ENCODE results near the gene STAMBPL1. TPM values are rescaled to one million over a fixed set of nuclear protein-coding genes. Genes with fewer than 3 reads are reported as not detected.

Gene STAMBPL1
- total RNA-seq, 1 donor from 2014 or later = 3.3 TPM

GRCh38 chr10:88848499-88848898, 31.5 kb upstream of the STAMBPL1 start:
- H3K27ac Mint-ChIP-seq (ENCODE audit: unreplicated experiment) = no peak overlapping the region
- no peaks in the 10 kb centered on the region for H3K9me3 Mint-ChIP-seq (ENCODE audit: unreplicated experiment)
- no peak overlapping the region for H3K4me3 Mint-ChIP-seq (ENCODE audit: unreplicated experiment)
- no peaks in the 10 kb centered on the region for H3K4me1 Mint-ChIP-seq (ENCODE audit: unreplicated experiment)
- DNase-seq (ENCODE audit: low spot score) = no peak
- TF ChIP-seq CTCF (IDR thresholded peaks at IDR 0.05; ENCODE audit: unreplicated experiment) = no peak
- H3K36me3 Mint-ChIP-seq (ENCODE audit: low read depth, unreplicated experiment) = no peaks in the 10 kb centered on the region
- H3K27me3 Mint-ChIP-seq (ENCODE audit: unreplicated experiment) = no peaks in the 10 kb centered on the region

- Mint-ChIP-seq H3K4me3 (ENCODE audit: unreplicated experiment) (no peak overlapping the region), H3K4me1 (ENCODE audit: unreplicated experiment) (no peaks in the 10 kb centered on the region), H3K9me3 (ENCODE audit: unreplicated experiment) (no peaks in the 10 kb centered on the region), H3K27me3 (ENCODE audit: unreplicated experiment) (no peaks in the 10 kb centered on the region), H3K36me3 (ENCODE audit: low read depth, unreplicated experiment) (no peaks in the 10 kb centered on the region), H3K27ac (ENCODE audit: unreplicated experiment) (no peak overlapping the region)
- no peak for DNase-seq (ENCODE audit: low spot score)
- TF ChIP-seq CTCF (IDR thresholded peaks at IDR 0.05; ENCODE audit: unreplicated experiment) = no peak
These were observed 30.8 kb upstream of the STAMBPL1 start for GRCh38 chr10:88849234-88849633.

- Mint-ChIP-seq H3K4me1 (ENCODE audit: unreplicated experiment) (no peaks in the 10 kb centered on the region), H3K9me3 (ENCODE audit: unreplicated experiment) (no peaks in the 10 kb centered on the region), H3K4me3 (ENCODE audit: unreplicated experiment) (no peak overlapping the region), H3K36me3 (ENCODE audit: low read depth, unreplicated experiment) (no peaks in the 10 kb centered on the region), H3K27ac (ENCODE audit: unreplicated experiment) (no peak overlapping the region), H3K27me3 (ENCODE audit: unreplicated experiment) (no peaks in the 10 kb centered on the region)
- no peak for DNase-seq (ENCODE audit: low spot score)
- no peak for TF ChIP-seq CTCF (IDR thresholded peaks at IDR 0.05; ENCODE audit: unreplicated experiment)
These were observed 29.3 kb upstream of the STAMBPL1 start for GRCh38 chr10:88850712-88851111.

GRCh38 chr10:88851706-88852105, 28.3 kb upstream of the STAMBPL1 start, which contains the start of gene ANKRD22:
ANKRD22 (minus strand) TSS chr10:88851844; CDS start chr10:88851607, 237 bp downstream.
- DNase-seq (ENCODE audit: low spot score) = no peak
- no peaks in the 10 kb centered on the region for H3K27me3 Mint-ChIP-seq (ENCODE audit: unreplicated experiment)
- H3K27ac Mint-ChIP-seq (ENCODE audit: unreplicated experiment) = no peak within 1 kb of the TSS
- no peaks in the 10 kb centered on the region for H3K36me3 Mint-ChIP-seq (ENCODE audit: low read depth, unreplicated experiment)
- H3K9me3 Mint-ChIP-seq (ENCODE audit: unreplicated experiment) = no peaks in the 10 kb centered on the region
- H3K4me3 Mint-ChIP-seq (ENCODE audit: unreplicated experiment) = no peak within 1 kb of the TSS
- H3K4me1 Mint-ChIP-seq (ENCODE audit: unreplicated experiment) = no peaks in the 10 kb centered on the region
- TF ChIP-seq CTCF (IDR thresholded peaks at IDR 0.05; ENCODE audit: unreplicated experiment) = no peak

- H3K4me1 Mint-ChIP-seq (ENCODE audit: unreplicated experiment) = no peaks in the 10 kb centered on the region
- no peaks in the 10 kb centered on the region for H3K9me3 Mint-ChIP-seq (ENCODE audit: unreplicated experiment)
- TF ChIP-seq CTCF (IDR thresholded peaks at IDR 0.05; ENCODE audit: unreplicated experiment) = no peak
- H3K27ac Mint-ChIP-seq (ENCODE audit: unreplicated experiment) = no peak overlapping the region
- H3K27me3 Mint-ChIP-seq (ENCODE audit: unreplicated experiment) = no peaks in the 10 kb centered on the region
- no peak overlapping the region for H3K4me3 Mint-ChIP-seq (ENCODE audit: unreplicated experiment)
- no peaks in the 10 kb centered on the region for H3K36me3 Mint-ChIP-seq (ENCODE audit: low read depth, unreplicated experiment)
- no peak for DNase-seq (ENCODE audit: low spot score)
These were observed 27.7 kb upstream of the STAMBPL1 start for GRCh38 chr10:88852327-88852726.
